K562 (cell line): ENCODE results near the gene GYS1. TPM values are rescaled to one million over a fixed set of nuclear protein-coding genes. Genes with fewer than 3 reads are reported as not detected.
A peak's percentile ranks its signal among the peaks of the same experiment; 100 is the strongest.

Experiments used
- AFF1 ChIP-seq, 2 experiments: fragments of 450-650 bp; IDR thresholded peaks; 2 replicates each; pipeline ENCODE4 v1.6.1; 2018; ENCODE audit warnings: mild to moderate bottlenecking in 2 of 2, low read depth in 1 of 2; ENCODE audit not compliant: partially characterized antibody in 2 of 2
- ARID1B ChIP-seq: fragments of 450-650 bp; IDR thresholded peaks from 2 replicates; pipeline ENCODE4 v1.6.1; 2016; ENCODE audit warnings: antibody characterized with exemption, mild to moderate bottlenecking, inconsistent platforms
- HMGN3 ChIP-seq: IDR thresholded peaks from 2 replicates; pipeline ENCODE4 v1.6.1; 2011; ENCODE audit warnings: borderline replicate concordance, low read depth, mild to moderate bottlenecking, mixed read lengths, low read length; ENCODE audit not compliant: insufficient read length; ENCODE audit errors: extremely low read depth
- NFE2L1 ChIP-seq: fragments of 450-650 bp; IDR thresholded peaks from 2 replicates; pipeline ENCODE4 v1.6.1; 2016; ENCODE audit warnings: missing genetic modification characterization, low read depth, mild to moderate bottlenecking, missing compliant biosample characterization, moderate library complexity, borderline replicate concordance
- RBM34 ChIP-seq: fragments of 200-400 bp; formaldehyde crosslinking; IDR thresholded peaks from 2 replicates; pipeline ENCODE4 v1.6.1; 2018; ENCODE audit warnings: low read length, borderline replicate concordance; ENCODE audit not compliant: insufficient read depth
- SAFB2 ChIP-seq: fragments of 200-400 bp; formaldehyde crosslinking; IDR thresholded peaks from 2 replicates; pipeline ENCODE4 v1.6.1; 2018; ENCODE audit warnings: borderline replicate concordance, low read length, low read depth, moderate library complexity; ENCODE audit not compliant: severe bottlenecking
- SFPQ ChIP-seq: fragments of 200-400 bp; formaldehyde crosslinking; IDR thresholded peaks from 2 replicates; pipeline ENCODE4 v1.6.1; 2017; ENCODE audit warnings: mild to moderate bottlenecking, low read depth, low read length, moderate library complexity
- SIRT6 ChIP-seq: IDR thresholded peaks from one replicate; pipeline ENCODE4 v1.6.1; 2012; ENCODE audit warnings: low read depth, mild to moderate bottlenecking, control low read depth, inconsistent platforms, low read length, moderate library complexity
- SIX5 ChIP-seq, 2 experiments: IDR thresholded peaks; 2 replicates each; pipeline ENCODE4 v1.6.1; 2011; ENCODE audit warnings: low read length in 2 of 2, borderline replicate concordance in 1 of 2, low read depth in 1 of 2, mild to moderate bottlenecking in 1 of 2, moderate library complexity in 1 of 2; ENCODE audit not compliant: insufficient read depth in 1 of 2
- SMAD3 ChIP-seq: fragments of 450-650 bp; formaldehyde crosslinking; conservative IDR thresholded peaks from 2 replicates; pipeline ENCODE4 v1.4.0; 2020; ENCODE audit warnings: mild to moderate bottlenecking
- SMARCA4 ChIP-seq: fragments of 450-650 bp; IDR thresholded peaks from 2 replicates; pipeline ENCODE4 v1.6.1; 2016
- SMARCB1 ChIP-seq: IDR thresholded peaks from 2 replicates; pipeline ENCODE4 v1.6.1; 2011; ENCODE audit warnings: improper control_type of control experiment, low read depth; ENCODE audit not compliant: insufficient read length
- SREBF2 ChIP-seq: sonication (generic); formaldehyde crosslinking; IDR thresholded peaks from 2 replicates; pipeline ENCODE4 v1.4.0; 2020; ENCODE audit warnings: mild to moderate bottlenecking, missing genetic modification reagents
- TRIM28 ChIP-seq: fragments of 450-650 bp; IDR thresholded peaks from 2 replicates; pipeline ENCODE4 v1.6.1; 2017
- ZBTB11 ChIP-seq, 3 experiments: fragments of 200-800 bp in 1 of 3; fragments of 250-450 bp in 1 of 3; fragments of 450-650 bp in 1 of 3; sonication (Bioruptor Pico) in 1 of 3; sonication (Bioruptor generic) in 1 of 3; formaldehyde crosslinking in 1 of 3; IDR thresholded peaks; 2 replicates each; pipeline versions ENCODE4 v1.6.1 to v1.8.0; 2016 to 2022; ENCODE audit warnings: mild to moderate bottlenecking in 2 of 3, missing genetic modification characterization in 2 of 3, missing compliant biosample characterization in 1 of 3, moderate library complexity in 1 of 3
- ZNF76 ChIP-seq: fragments of 250-450 bp; sonication (Bioruptor Pico); IDR thresholded peaks from 2 replicates; pipeline ENCODE4 v1.4.0; 2020; ENCODE audit warnings: mild to moderate bottlenecking, moderate library complexity, borderline replicate concordance
- polyA plus RNA-seq, 8 experiments: library from polyadenylated mRNA; depleted of rRNA in 4 of 8; stranded (reverse) in 5 of 8; unstranded in 3 of 8; fragments of >200 nt; fragmentation: Nextera tagmentation in 2 of 8; fragmentation: Illumina TruSeq in 1 of 8; extraction: Ambion mirVana in 2 of 8; extraction: Trizol in 1 of 8; gene quantifications; 2 replicates each; pipeline versions ENCODE4 v1.2.1 to v1.2.3, GENCODE V29; 2011 to 2014; ENCODE audit warnings: inconsistent platforms in 1 of 8, missing spikeins in 1 of 8
- total RNA-seq, 7 experiments: library from RNA; depleted of rRNA in 6 of 7; stranded (reverse); fragments of >200 nt in 6 of 7; fragmentation: Illumina TruSeq in 2 of 7; extraction: Trizol in 2 of 7; gene quantifications; 2 replicates each; pipeline versions ENCODE4 v1.2.1 to v1.2.3, GENCODE V29; 2011 to 2021; ENCODE audit warnings: low replicate concordance in 1 of 7

The GYS1 gene
- total and polyA plus RNA-seq, 9 of the 15 experiments (the other 6 are each of a cell fraction or from before 2014, with no cell fraction given) = 1.9 to 31.1 (median 15.2) TPM

- TF ChIP-seq SFPQ (no peak), SMARCB1 (no peak), ZNF76 (CRISPR knock-in tag) (peak; percentile 28; the same call in 1 of the 2 replicates), ZBTB11 (CRISPR knock-in tag; IDR thresholded peaks at IDR 0.05) (peak in 1 of 3 experiments; percentile 26; a peak in 1 of 6 replicates), AFF1 (IDR thresholded peaks at IDR 0.05; ENCODE audit: low read depth in 1 of 2, partially characterized antibody in 2 of 2) (peak in 1 of 2 experiments; percentile 88), SREBF2 (CRISPR knock-in tag) (no peak), ARID1B (peak; percentile 47; the same call in 1 of the 2 replicates), HMGN3 (peak; percentile 93), SMARCA4 (no peak), SIX5 (IDR thresholded peaks at IDR 0.05; ENCODE audit: borderline replicate concordance in 1 of 2, insufficient read depth in 1 of 2, low read depth in 1 of 2, low read length in 2 of 2) (peak; percentile 58 to 62; a peak in 3 of 4 replicates), TRIM28 (no peak), NFE2L1 (no peak), SMAD3 (CRISPR knock-in tag) (no peak; the same call in 1 of the 2 replicates), SAFB2 (no peak), RBM34 (no peak), SIRT6 (no peak)
Observed at GRCh38 chr19:48954595-48955307, 38.4 kb downstream of the GYS1 start, which contains the start of gene BAX (continued).
